SK-N-SH treated with all-trans-retinoic acid at 6 μM for 48 hours (cell line): ENCODE data around the gene RNU1-1.

Experiments
- OSR1 ChIP-seq: fragments of 250-450 bp; sonication (Bioruptor Pico); IDR thresholded peaks from 2 replicates; pipeline ENCODE4 v1.8.0; 2022; ENCODE audit warnings: moderate library complexity, mild to moderate bottlenecking, inconsistent platforms
- POU6F1 ChIP-seq: fragments of 250-450 bp; sonication (Bioruptor Pico); IDR thresholded peaks from 2 replicates; pipeline ENCODE4 v1.8.0; 2021; ENCODE audit warnings: low read depth, mild to moderate bottlenecking, moderate library complexity, borderline replicate concordance

RNU1-1 gene

DNA sequence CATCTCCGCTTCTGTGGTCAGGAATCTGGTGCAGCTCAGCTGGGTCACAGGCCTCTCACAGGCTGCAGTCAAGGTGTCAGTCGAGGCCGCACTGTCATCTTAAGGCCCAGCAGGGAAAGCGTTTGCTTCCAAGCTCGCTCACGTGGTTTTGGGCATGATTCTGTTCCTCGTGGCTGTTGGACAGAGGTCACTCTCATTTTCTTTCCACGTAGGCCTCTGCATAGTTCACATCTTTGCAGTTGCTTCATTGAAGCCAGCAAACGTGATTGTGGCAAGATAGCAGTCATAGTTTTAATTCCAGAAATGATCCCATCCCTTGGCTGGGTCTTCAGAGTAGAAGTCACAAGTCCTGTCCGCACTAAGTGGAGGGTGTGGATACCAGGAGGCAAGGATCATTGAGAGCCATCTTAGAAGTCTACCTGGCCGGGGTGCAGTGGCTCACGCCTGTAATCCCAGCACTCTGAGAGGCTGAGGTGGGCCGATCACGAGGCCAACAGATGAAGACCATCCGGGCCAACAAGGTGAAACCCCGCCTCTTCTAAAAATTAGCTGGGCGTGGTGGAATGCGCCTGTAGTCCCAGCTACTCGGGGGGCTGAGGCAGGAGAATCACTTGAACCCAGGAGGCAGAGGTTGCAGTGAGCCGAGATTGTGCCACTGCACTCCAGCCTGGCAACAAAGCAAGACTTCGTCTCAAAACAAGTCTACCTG, 49.0 kb downstream of the RNU1-1 start (continued):
- TF ChIP-seq POU6F1 (CRISPR knock-in tag) (no peak), OSR1 (CRISPR knock-in tag) (no peak)
